ENCODE results near the gene OTOL1. TPM values are rescaled to one million over a fixed set of nuclear protein-coding genes. Genes with fewer than 3 reads are reported as not detected.

OTOL1 gene
- total RNA-seq, 1 experiment from 2014 or later: not detected

DNA sequence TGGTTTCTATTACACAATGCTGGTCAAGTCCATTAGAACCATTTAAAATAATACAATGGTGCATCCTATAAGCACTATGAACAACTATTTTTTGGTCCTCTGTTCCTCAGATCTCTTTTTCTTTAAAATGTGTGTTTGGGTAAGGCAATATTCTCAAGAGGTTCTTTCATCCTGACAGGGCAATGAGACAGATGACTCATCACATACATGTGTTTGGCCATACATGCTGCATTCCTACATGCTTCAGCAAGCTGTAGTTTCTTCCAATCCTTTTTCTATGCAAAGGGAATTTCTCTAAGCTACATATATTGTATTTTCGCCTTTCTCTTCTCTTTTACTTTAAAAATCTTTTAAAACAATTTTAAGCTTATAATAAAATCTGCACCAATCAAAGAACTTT, 52.7 kb downstream of the OTOL1 start:
- H3K4me1 ChIP-seq (ENCODE audit: insufficient read depth, low read length, poor library complexity, severe bottlenecking): peaks cover 17% of the 10 kb centered on the region
- no TSS peak for BruUV-seq (replicated peaks)
- intact Hi-C loops (cut with micrococcal nuclease; ENCODE audit: unreplicated experiment): no loop called here
- no peak overlapping the region for H3K27ac ChIP-seq (ENCODE audit: low read depth, low read length, poor library complexity, severe bottlenecking)
- no peak for DNase-seq (ENCODE audit: low spot score)
- POLR2A ChIA-PET (ENCODE audit: low non-redundant PET): no interaction called here
- TF ChIP-seq EZH2 (IDR thresholded peaks at IDR 0.05; ENCODE audit: borderline replicate concordance, low read depth, low read length, poor library complexity, severe bottlenecking): no peak
- CTCF ChIA-PET: no interaction called here
- no peaks in the 10 kb centered on the region for H3K36me3 ChIP-seq (ENCODE audit: insufficient read depth, low read length, poor library complexity, severe bottlenecking)
- H3K9me3 ChIP-seq (ENCODE audit: low read depth, low read length, poor library complexity, severe bottlenecking): no peaks in the 10 kb centered on the region
- H3K4me3 ChIP-seq (ENCODE audit: low read depth, low read length, poor library complexity, severe bottlenecking): no peak overlapping the region
- H3K27me3 ChIP-seq (replicated peaks; ENCODE audit: insufficient read depth, low read depth, low read length, poor library complexity): no peaks in the 10 kb centered on the region

- ChIA-PET CTCF (no interaction called here), POLR2A (ENCODE audit: low non-redundant PET) (no interaction called here)
- BruUV-seq (replicated peaks): no TSS peak
- Histone ChIP-seq H3K4me1 (ENCODE audit: insufficient read depth, low read length, poor library complexity, severe bottlenecking) (peaks cover 17% of the 10 kb centered on the region), H3K27me3 (replicated peaks; ENCODE audit: insufficient read depth, low read depth, low read length, poor library complexity) (no peaks in the 10 kb centered on the region), H3K36me3 (ENCODE audit: insufficient read depth, low read length, poor library complexity, severe bottlenecking) (no peaks in the 10 kb centered on the region), H3K4me3 (ENCODE audit: low read depth, low read length, poor library complexity, severe bottlenecking) (no peak overlapping the region), H3K9me3 (ENCODE audit: low read depth, low read length, poor library complexity, severe bottlenecking) (no peaks in the 10 kb centered on the region), H3K27ac (ENCODE audit: low read depth, low read length, poor library complexity, severe bottlenecking) (no peak overlapping the region)
- no peak for TF ChIP-seq EZH2 (IDR thresholded peaks at IDR 0.05; ENCODE audit: borderline replicate concordance, low read depth, low read length, poor library complexity, severe bottlenecking)
- TF ChIP-seq, protein P1, sequence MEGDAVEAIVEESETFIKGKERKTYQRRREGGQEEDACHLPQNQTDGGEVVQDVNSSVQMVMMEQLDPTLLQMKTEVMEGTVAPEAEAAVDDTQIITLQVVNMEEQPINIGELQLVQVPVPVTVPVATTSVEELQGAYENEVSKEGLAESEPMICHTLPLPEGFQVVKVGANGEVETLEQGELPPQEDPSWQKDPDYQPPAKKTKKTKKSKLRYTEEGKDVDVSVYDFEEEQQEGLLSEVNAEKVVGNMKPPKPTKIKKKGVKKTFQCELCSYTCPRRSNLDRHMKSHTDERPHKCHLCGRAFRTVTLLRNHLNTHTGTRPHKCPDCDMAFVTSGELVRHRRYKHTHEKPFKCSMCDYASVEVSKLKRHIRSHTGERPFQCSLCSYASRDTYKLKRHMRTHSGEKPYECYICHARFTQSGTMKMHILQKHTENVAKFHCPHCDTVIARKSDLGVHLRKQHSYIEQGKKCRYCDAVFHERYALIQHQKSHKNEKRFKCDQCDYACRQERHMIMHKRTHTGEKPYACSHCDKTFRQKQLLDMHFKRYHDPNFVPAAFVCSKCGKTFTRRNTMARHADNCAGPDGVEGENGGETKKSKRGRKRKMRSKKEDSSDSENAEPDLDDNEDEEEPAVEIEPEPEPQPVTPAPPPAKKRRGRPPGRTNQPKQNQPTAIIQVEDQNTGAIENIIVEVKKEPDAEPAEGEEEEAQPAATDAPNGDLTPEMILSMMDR (conservative IDR thresholded peaks at IDR 0.05; ENCODE audit: low read depth, low read length): no peak
- DNase-seq (ENCODE audit: low spot score): no peak
- intact Hi-C loops (cut with micrococcal nuclease; ENCODE audit: unreplicated experiment): no loop called here
Measured at GRCh38 chr3:161550491-161551195, 54.0 kb downstream of the OTOL1 start.

- Histone ChIP-seq H3K36me3 (ENCODE audit: insufficient read depth, low read length, poor library complexity, severe bottlenecking) (no peaks in the 10 kb centered on the region), H3K4me3 (ENCODE audit: low read depth, low read length, poor library complexity, severe bottlenecking) (no peak overlapping the region), H3K4me1 (ENCODE audit: insufficient read depth, low read length, poor library complexity, severe bottlenecking) (peaks cover 17% of the 10 kb centered on the region), H3K27me3 (replicated peaks; ENCODE audit: insufficient read depth, low read depth, low read length, poor library complexity) (no peaks in the 10 kb centered on the region), H3K9me3 (ENCODE audit: low read depth, low read length, poor library complexity, severe bottlenecking) (no peaks in the 10 kb centered on the region), H3K27ac (ENCODE audit: low read depth, low read length, poor library complexity, severe bottlenecking) (no peak overlapping the region)
- CTCF ChIA-PET: no interaction called here
- no peak for DNase-seq (ENCODE audit: low spot score)
- POLR2A ChIA-PET (ENCODE audit: low non-redundant PET): no interaction called here
- intact Hi-C loops (cut with micrococcal nuclease; ENCODE audit: unreplicated experiment): no loop called here
- no peak for TF ChIP-seq EZH2 (IDR thresholded peaks at IDR 0.05; ENCODE audit: borderline replicate concordance, low read depth, low read length, poor library complexity, severe bottlenecking)
- TF ChIP-seq, protein P1 (conservative IDR thresholded peaks at IDR 0.05; ENCODE audit: low read depth, low read length): no peak
- no TSS peak for BruUV-seq (replicated peaks)
Measured at GRCh38 chr3:161551697-161552096, 55.1 kb downstream of the OTOL1 start.
